DMS114 treated with DMSO at 0.1 percent for 48 hours (cell line): ENCODE results near the gene ADAM10.

Source experiments
- DNase-seq: peaks from one replicate; lab custom pipeline; 2025; ENCODE audit not compliant: unreplicated experiment; lab: John Stamatoyannopoulos, UW

The ADAM10 gene

GRCh38 chr15:58760385-58761009 lies 11.0 kb upstream of the ADAM10 start:
- DNase-seq = no peak

GRCh38 chr15:58758141-58758540 lies 8.6 kb upstream of the ADAM10 start:
- no peak for DNase-seq

GRCh38 chr15:58755956-58756355 lies 6.4 kb upstream of the ADAM10 start:
- DNase-seq = no peak

- no peak for DNase-seq
These were observed 5.8 kb upstream of the ADAM10 start for GRCh38 chr15:58755350-58755749.

- DNase-seq = no peak
These were observed 3.2 kb upstream of the ADAM10 start for GRCh38 chr15:58752716-58753115.

- DNase-seq = peak; percentile 29
These were observed 515 bp downstream of the ADAM10 start for GRCh38 chr15:58748852-58749531.

GRCh38 chr15:58748040-58748851 lies 1.3 kb downstream of the ADAM10 start:
- no peak for DNase-seq

GRCh38 chr15:58746174-58746573 lies 3.3 kb downstream of the ADAM10 start:
- DNase-seq = no peak

GRCh38 chr15:58742819-58743502 lies 6.5 kb downstream of the ADAM10 start:
- no peak for DNase-seq

GRCh38 chr15:58742022-58742813 lies 7.3 kb downstream of the ADAM10 start:
- no peak for DNase-seq

- DNase-seq = no peak
These were observed 8.5 kb downstream of the ADAM10 start for GRCh38 chr15:58741032-58741431.

- DNase-seq = no peak
These were observed 9.1 kb downstream of the ADAM10 start for GRCh38 chr15:58740436-58740835.

GRCh38 chr15:58738046-58738707 lies 11.3 kb downstream of the ADAM10 start:
- DNase-seq = no peak

GRCh38 chr15:58737298-58737697 lies 12.2 kb downstream of the ADAM10 start:
- no peak for DNase-seq

GRCh38 chr15:58736018-58736643 lies 13.4 kb downstream of the ADAM10 start:
- DNase-seq = no peak

- no peak for DNase-seq
These were observed 14.6 kb downstream of the ADAM10 start for GRCh38 chr15:58734859-58735258.

GRCh38 chr15:58732625-58733363 lies 16.7 kb downstream of the ADAM10 start:
- no peak for DNase-seq

GRCh38 chr15:58731756-58732535 lies 17.6 kb downstream of the ADAM10 start:
- DNase-seq = no peak
